Measurements from ENCODE around the gene NCOA7.

- TF ChIP-seq CTCF (conservative IDR thresholded peaks at IDR 0.05) = no peak
- no peak for TF ChIP-seq EZH2 (IDR thresholded peaks at IDR 0.05; ENCODE audit: low read depth)
Observed at GRCh38 chr6:125944434-125944816, 153.7 kb downstream of the NCOA7 start.

Data from PC-9 (cell line).